Lower leg skin (tissue), 3 donors: Measurements from ENCODE around the gene HIGD2A.

Experiments
- POLR2A ChIP-seq, 2 donors: fragments of 450-650 bp; IDR thresholded peaks; one replicate each; pipeline ENCODE4 v1.6.1; 2016 to 2017; ENCODE audit warnings: antibody characterized with exemption in 2 of 2, mild to moderate bottlenecking in 1 of 2, moderate library complexity in 1 of 2
- TF ChIP-seq, protein P1 (sequence below), 3 donors: fragments of 450-650 bp; IDR thresholded peaks; one replicate each; pipeline ENCODE4 v1.5.1; 2016; ENCODE audit warnings: antibody characterized with exemption in 3 of 3, mild to moderate bottlenecking in 3 of 3, moderate library complexity in 2 of 3

- TF ChIP-seq, protein P1, sequence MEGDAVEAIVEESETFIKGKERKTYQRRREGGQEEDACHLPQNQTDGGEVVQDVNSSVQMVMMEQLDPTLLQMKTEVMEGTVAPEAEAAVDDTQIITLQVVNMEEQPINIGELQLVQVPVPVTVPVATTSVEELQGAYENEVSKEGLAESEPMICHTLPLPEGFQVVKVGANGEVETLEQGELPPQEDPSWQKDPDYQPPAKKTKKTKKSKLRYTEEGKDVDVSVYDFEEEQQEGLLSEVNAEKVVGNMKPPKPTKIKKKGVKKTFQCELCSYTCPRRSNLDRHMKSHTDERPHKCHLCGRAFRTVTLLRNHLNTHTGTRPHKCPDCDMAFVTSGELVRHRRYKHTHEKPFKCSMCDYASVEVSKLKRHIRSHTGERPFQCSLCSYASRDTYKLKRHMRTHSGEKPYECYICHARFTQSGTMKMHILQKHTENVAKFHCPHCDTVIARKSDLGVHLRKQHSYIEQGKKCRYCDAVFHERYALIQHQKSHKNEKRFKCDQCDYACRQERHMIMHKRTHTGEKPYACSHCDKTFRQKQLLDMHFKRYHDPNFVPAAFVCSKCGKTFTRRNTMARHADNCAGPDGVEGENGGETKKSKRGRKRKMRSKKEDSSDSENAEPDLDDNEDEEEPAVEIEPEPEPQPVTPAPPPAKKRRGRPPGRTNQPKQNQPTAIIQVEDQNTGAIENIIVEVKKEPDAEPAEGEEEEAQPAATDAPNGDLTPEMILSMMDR (IDR thresholded peaks at IDR 0.05): no peak
- no peak for TF ChIP-seq POLR2A (IDR thresholded peaks at IDR 0.05)
These were observed 23.7 kb upstream of the HIGD2A start for GRCh38 chr5:176364765-176365350.
